Spleen (tissue), 11 donors: ENCODE data around the gene PPP3R2. TPM values are rescaled to one million over a fixed set of nuclear protein-coding genes. Genes with fewer than 3 reads are reported as not detected.
"Not testable (repeated sequence)": the region's sequence is repeated elsewhere in the genome, so short reads cannot be mapped to it uniquely, and the experiment has no call there.

ENCODE experiments used
- DNase-seq: peaks from one replicate; pipeline ENCODE4 v3.0.0-alpha.2; 2020
- H3K27ac ChIP-seq, 8 donors: fragments of 200-600 bp; sonication (generic) in 7 of 8; 1 replicate in 4 of 8; 2 replicates in 4 of 8; pipeline versions ENCODE4 v1.5.0 to v1.8.0; 2016 to 2021; ENCODE audit warnings: inconsistent platforms in 4 of 8, mild to moderate bottlenecking in 4 of 8, moderate library complexity in 1 of 8
- H3K27me3 ChIP-seq, 7 donors: fragments of 200-600 bp; sonication (generic) in 6 of 7; replicated peaks in 1 of 7; 1 replicate in 4 of 7; 2 replicates in 3 of 7; pipeline versions ENCODE4 v1.5.0 to v1.8.0; 2016 to 2021; ENCODE audit warnings: inconsistent platforms in 3 of 7, mild to moderate bottlenecking in 1 of 7
- H3K36me3 ChIP-seq, 6 donors: fragments of 200-600 bp; sonication (generic) in 5 of 6; 1 replicate in 4 of 6; 2 replicates in 2 of 6; pipeline versions ENCODE4 v1.5.0 to v1.8.0; 2016 to 2021; ENCODE audit warnings: inconsistent platforms in 2 of 6
- H3K4me1 ChIP-seq, 6 donors: fragments of 200-600 bp; sonication (generic) in 5 of 6; 1 replicate in 3 of 6; 2 replicates in 3 of 6; pipeline versions ENCODE4 v1.5.0 to v1.8.0; 2016 to 2021; ENCODE audit warnings: inconsistent platforms in 3 of 6
- H3K4me3 ChIP-seq, 8 donors: fragments of 200-600 bp; sonication (generic) in 7 of 8; 1 replicate in 4 of 8; 2 replicates in 4 of 8; pipeline versions ENCODE4 v1.5.0 to v1.8.0; 2016 to 2021; ENCODE audit warnings: inconsistent platforms in 4 of 8, mild to moderate bottlenecking in 4 of 8, moderate library complexity in 2 of 8
- H3K9me3 ChIP-seq, 8 donors: fragments of 200-600 bp; sonication (generic) in 7 of 8; 1 replicate in 4 of 8; 2 replicates in 4 of 8; pipeline versions ENCODE4 v1.5.0 to v1.8.0; 2016 to 2021; ENCODE audit warnings: inconsistent platforms in 4 of 8
- POLR2A ChIP-seq, 3 donors: fragments of 450-650 bp; IDR thresholded peaks; one replicate each; pipeline ENCODE4 v1.5.1; 2017; ENCODE audit warnings: antibody characterized with exemption in 3 of 3, mild to moderate bottlenecking in 1 of 3
- POLR2AphosphoS5 ChIP-seq, 3 donors: sonication (generic); formaldehyde crosslinking; IDR thresholded peaks; one replicate each; pipeline ENCODE4 v1.5.1; 2017; ENCODE audit warnings: antibody characterized with exemption in 3 of 3
- WGBS, 5 donors: extraction: QIAGEN DNeasy Blood & Tissue Kit in 3 of 5; methylation state at CpG; one replicate each; pipeline versions ENCODE4 v1.1.5 to v1.1.7; 2013 to 2018; 5-methylcytosine and 5-hydroxymethylcytosine counted together
- intact Hi-C: fragments of 100-400 bp; cut with DNase I; formaldehyde crosslinking; loops from one replicate; pipeline ENCODE4 v1.15.0; 2023; ENCODE audit warnings: low total_unique reads
- polyA plus RNA-seq, 3 donors: library from polyadenylated mRNA; stranded (reverse); fragments of 200-250 nt; gene quantifications; one replicate each; pipeline ENCODE4 v1.2.1, GENCODE V29; 2013
- total RNA-seq, 7 donors: library from RNA; depleted of rRNA in 3 of 7; stranded (reverse); fragments of >200 nt in 3 of 7; fragmentation: NEBNext Ultra II Directional in 4 of 7; extraction: Animal tissue kit (Norgen Biotek cat#: 25700) in 4 of 7; gene quantifications; one replicate each; pipeline versions ENCODE4 v1.1.0 to v1.2.1, GENCODE V29; 2016 to 2021
- TF ChIP-seq, protein P1 (sequence below), 11 experiments: fragments of 200-600 bp in 7 of 11; fragments of 450-650 bp in 4 of 11; sonication (generic) in 4 of 11; IDR thresholded peaks in 8 of 11; conservative IDR thresholded peaks in 3 of 11; 1 replicate in 7 of 11; 2 replicates in 4 of 11; pipeline versions ENCODE4 v1.4.0 to v1.8.0; 2016 to 2021; ENCODE audit warnings: antibody characterized with exemption in 11 of 11, inconsistent platforms in 4 of 11, mild to moderate bottlenecking in 1 of 11
- donor health status: healthy with polysubstance abuse.
- donor health status: DM: no; HTN: no; CAD: no; lungs with moderate emphysema.
- donor health status: DM: no; HTN: no; CAD: no.
- donor health status: Bipolar disorder and iron deficiency.
- donor health status: healthy.
- donor health status: DM: no; HTN: no; CAD: no.
- donor health status: DM: yes; HTN: yes; CAD: no.

The PPP3R2 gene
- total and polyA plus RNA-seq, 10 donors, result 0.10 to 0.11 TPM; not detected in 8

DNA sequence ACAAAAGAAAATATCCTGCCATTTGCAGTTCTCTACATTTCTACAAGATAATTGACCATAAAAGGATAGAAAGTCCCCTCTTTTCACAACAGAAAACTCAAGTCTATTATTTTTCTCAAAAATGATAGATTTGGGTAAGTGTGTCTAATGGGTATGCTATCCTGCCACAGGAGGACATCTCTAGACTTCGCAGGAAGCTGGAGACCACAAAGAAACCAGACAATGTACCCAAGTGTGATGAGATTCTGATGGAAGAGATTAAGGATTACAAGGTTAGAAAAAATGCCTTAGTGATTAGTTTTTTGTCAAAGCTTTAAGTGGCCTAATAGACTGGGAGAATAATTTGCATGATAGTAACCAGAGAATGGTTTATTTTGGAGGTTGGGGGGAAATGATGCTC, 33.0 kb downstream of the PPP3R2 start:
- H3K9me3 ChIP-seq, result peaks cover 0 to 10% (median 2%) of the 10 kb centered on the region in 8 donors
- no peaks in the 10 kb centered on the region for H3K27me3 ChIP-seq
- no peak overlapping the region for H3K27ac ChIP-seq
- WGBS, 5 donors, result 84 to 95% (median 92%) methylated on average over 1 of the region's 1 CpG
- no peaks in the 10 kb centered on the region for H3K4me1 ChIP-seq
- no peak overlapping the region for H3K4me3 ChIP-seq
- H3K36me3 ChIP-seq, result peaks cover 5 to 100% (median 87%) of the 10 kb centered on the region in 6 donors
- TF ChIP-seq, protein P1, sequence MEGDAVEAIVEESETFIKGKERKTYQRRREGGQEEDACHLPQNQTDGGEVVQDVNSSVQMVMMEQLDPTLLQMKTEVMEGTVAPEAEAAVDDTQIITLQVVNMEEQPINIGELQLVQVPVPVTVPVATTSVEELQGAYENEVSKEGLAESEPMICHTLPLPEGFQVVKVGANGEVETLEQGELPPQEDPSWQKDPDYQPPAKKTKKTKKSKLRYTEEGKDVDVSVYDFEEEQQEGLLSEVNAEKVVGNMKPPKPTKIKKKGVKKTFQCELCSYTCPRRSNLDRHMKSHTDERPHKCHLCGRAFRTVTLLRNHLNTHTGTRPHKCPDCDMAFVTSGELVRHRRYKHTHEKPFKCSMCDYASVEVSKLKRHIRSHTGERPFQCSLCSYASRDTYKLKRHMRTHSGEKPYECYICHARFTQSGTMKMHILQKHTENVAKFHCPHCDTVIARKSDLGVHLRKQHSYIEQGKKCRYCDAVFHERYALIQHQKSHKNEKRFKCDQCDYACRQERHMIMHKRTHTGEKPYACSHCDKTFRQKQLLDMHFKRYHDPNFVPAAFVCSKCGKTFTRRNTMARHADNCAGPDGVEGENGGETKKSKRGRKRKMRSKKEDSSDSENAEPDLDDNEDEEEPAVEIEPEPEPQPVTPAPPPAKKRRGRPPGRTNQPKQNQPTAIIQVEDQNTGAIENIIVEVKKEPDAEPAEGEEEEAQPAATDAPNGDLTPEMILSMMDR (IDR thresholded peaks at IDR 0.05 in 8 of 11, conservative IDR thresholded peaks at IDR 0.05 in 3 of 11), result no peak
- TF ChIP-seq POLR2AphosphoS5 (IDR thresholded peaks at IDR 0.05) (no peak), POLR2A (IDR thresholded peaks at IDR 0.05) (no peak)
- no peak for DNase-seq
- intact Hi-C loops, result no loop called here

DNA sequence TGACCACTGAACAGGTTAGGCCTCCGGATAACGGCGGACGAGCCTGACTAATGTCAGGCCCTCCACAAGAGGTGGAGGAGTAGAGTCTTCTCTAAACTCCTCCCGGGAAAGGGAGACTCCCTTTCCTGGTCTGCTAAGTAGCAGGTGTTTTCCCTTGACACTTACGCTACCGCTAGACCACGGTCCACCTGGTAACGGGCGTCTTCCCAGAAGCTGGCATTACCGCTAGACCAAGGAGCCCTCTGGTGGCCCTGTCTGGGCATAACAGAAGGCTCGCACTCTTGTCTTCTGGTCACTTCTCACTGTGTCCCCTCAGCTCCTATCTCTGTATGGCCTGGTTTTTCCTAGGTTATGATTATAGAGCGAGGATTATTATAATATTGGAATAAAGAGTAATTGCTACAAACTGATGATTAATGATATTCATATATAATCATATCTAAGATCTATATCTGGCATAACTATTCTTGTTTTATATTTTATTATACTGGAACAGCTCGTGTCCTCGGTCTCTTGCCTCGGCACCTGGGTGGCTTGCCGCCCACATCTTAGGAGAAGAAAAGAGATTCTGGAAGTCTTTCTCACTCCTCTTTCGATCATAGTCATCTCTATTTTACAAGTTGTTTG, 45.2 kb downstream of the PPP3R2 start:
- H3K27me3 ChIP-seq, intact Hi-C loops, H3K4me3 ChIP-seq, DNase-seq, H3K9me3 ChIP-seq, H3K4me1 ChIP-seq, H3K27ac ChIP-seq: not testable (repeated sequence)
- H3K36me3 ChIP-seq, result peaks cover 5 to 100% (median 93%) of the 10 kb centered on the region in 6 donors
- 86 to 96% (median 89%) methylated on average over 17 to 18 of the region's 18 CpGs for WGBS, 5 donors

DNA sequence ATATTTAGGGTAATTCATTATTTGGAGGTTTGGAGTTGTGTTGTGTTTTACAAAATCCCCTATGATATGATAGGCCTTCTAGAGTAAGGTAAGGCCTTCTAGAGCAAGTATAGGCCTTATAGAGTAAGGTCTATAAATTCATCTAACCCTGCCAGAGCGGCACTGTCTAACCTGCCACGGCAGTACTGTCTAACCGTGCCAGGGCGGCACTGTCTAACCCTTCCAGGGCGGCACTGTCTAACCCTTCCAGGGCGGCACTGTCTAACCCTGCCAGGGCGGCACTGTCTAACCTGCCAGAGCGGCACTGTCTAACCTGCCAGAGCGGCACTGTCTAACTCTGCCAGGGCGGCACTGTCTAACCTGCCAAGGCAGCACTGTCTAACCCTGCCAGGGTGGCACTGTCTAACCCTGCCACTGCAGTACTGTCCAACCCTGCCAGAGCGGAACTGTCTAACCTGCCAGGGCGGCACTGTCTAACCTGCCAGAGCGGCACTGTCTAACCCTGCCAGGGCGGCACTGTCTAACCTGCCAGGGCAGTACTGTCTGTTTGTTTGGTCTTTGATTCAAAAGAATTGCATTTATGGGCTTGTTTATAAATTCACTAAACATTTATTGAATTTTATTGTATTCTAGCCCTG, 51.6 kb downstream of the PPP3R2 start:
- TF ChIP-seq POLR2A (IDR thresholded peaks at IDR 0.05), result no peak
- TF ChIP-seq POLR2AphosphoS5 (IDR thresholded peaks at IDR 0.05), result no peak
- TF ChIP-seq, protein P1 (IDR thresholded peaks at IDR 0.05 in 8 of 11, conservative IDR thresholded peaks at IDR 0.05 in 3 of 11), result no peak
- DNase-seq, result no peak
- H3K27ac ChIP-seq, result no peak overlapping the region
- 94 to 100% (median 98%) methylated on average over 10 to 14 of the region's 14 CpGs for WGBS, 5 donors
- intact Hi-C loops, result no loop called here
- H3K36me3 ChIP-seq, result peaks cover 7 to 100% (median 74%) of the 10 kb centered on the region in 6 donors
- peaks cover 0 to 9% (median 3%) of the 10 kb centered on the region in 6 donors for H3K4me1 ChIP-seq
- H3K9me3 ChIP-seq, result no peaks in the 10 kb centered on the region
- no peaks in the 10 kb centered on the region for H3K27me3 ChIP-seq
- no peak overlapping the region for H3K4me3 ChIP-seq

Other genes with a start within 250 kb of the PPP3R2 start
- gene BAAT, start 210.0 kb downstream of the PPP3R2 start, total RNA-seq, result under 1 TPM in 2 of 7 donors, not detected in 5; 0.10 to 0.15 TPM
- under 1 TPM in 2 of 3 donors, not detected in 1; 0.02 to 0.11 TPM for gene BAAT, start 210.0 kb downstream of the PPP3R2 start, polyA plus RNA-seq
- 10 to 100 TPM; 10.2 to 15.5 (median 11.6) TPM for gene MRPL50, start 196.4 kb downstream of the PPP3R2 start, total RNA-seq
- 10 to 100 TPM in 2 of 3 donors, 1 to 10 TPM in 1; 7.8 to 13.0 (median 10.0) TPM for gene MRPL50, start 196.4 kb downstream of the PPP3R2 start, polyA plus RNA-seq
- 10 to 100 TPM; 20.0 to 39.0 (median 27.7) TPM for gene ZNF189, start 196.1 kb downstream of the PPP3R2 start, total RNA-seq
- 1 to 10 TPM; 7.1 to 9.8 (median 7.3) TPM for gene ZNF189, start 196.1 kb downstream of the PPP3R2 start, polyA plus RNA-seq
- under 1 TPM in 1 of 7 donors, not detected in 6; 0.52 TPM for gene ALDOB, start 159.2 kb downstream of the PPP3R2 start, total RNA-seq
- under 1 TPM; 0.15 to 0.83 (median 0.28) TPM for gene ALDOB, start 159.2 kb downstream of the PPP3R2 start, polyA plus RNA-seq
- gene RNF20, start 61.1 kb downstream of the PPP3R2 start, total RNA-seq, result 10 to 100 TPM; 22.0 to 46.1 (median 36.6) TPM
- gene RNF20, start 61.1 kb downstream of the PPP3R2 start, polyA plus RNA-seq, result 10 to 100 TPM in 1 of 3 donors, 1 to 10 TPM in 2; 8.3 to 13.6 (median 9.7) TPM
- 1 to 10 TPM in 2 of 7 donors, under 1 TPM in 5; 0.68 to 1.6 (median 0.79) TPM for gene GRIN3A, start 143.7 kb upstream of the PPP3R2 start, total RNA-seq
- gene GRIN3A, start 143.7 kb upstream of the PPP3R2 start, polyA plus RNA-seq, result under 1 TPM; 0.07 to 0.19 (median 0.11) TPM